ENCODE measurements around the gene CLVS2. TPM values are rescaled to one million over a fixed set of nuclear protein-coding genes. Genes with fewer than 3 reads are reported as not detected.

CLVS2 gene
- total RNA-seq, 3 donors from 2014 or later = not detected

GRCh38 chr6:123053602-123054225, 57.7 kb downstream of the CLVS2 start:
- DNase-seq (no peak), ATAC-seq (no peak)
- no peak overlapping the region for H3K4me3 Mint-ChIP-seq
- H3K9me3 Mint-ChIP-seq = peaks cover 3% of the 10 kb centered on the region
- no peaks in the 10 kb centered on the region for H3K4me1 Mint-ChIP-seq (ENCODE audit: low read depth)
- H3K36me3 Mint-ChIP-seq (ENCODE audit: insufficient read depth) = no peaks in the 10 kb centered on the region
- H3K27me3 Mint-ChIP-seq (ENCODE audit: low read depth) = no peaks in the 10 kb centered on the region

DNA sequence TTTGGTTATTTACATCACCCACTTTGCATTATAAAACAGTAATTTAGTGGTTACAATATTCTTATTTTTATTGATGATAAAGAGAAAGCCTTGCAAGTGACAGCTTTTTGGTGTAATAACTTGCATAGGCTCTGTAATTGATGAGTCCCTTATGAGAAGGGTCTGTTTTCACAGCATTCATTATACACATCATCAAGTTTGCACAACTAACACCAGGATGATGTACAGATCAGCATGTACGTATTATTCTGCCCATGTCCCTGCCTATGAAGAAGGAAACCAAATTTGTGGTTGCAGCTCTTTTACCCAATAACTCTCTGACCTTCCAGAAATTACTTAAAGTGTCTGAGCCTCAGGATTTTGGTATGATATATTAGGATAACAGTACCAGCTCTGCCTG, 59.2 kb downstream of the CLVS2 start:
- Mint-ChIP-seq H3K27me3 (ENCODE audit: low read depth) (no peaks in the 10 kb centered on the region), H3K9me3 (peaks cover 7% of the 10 kb centered on the region), H3K36me3 (ENCODE audit: insufficient read depth) (no peaks in the 10 kb centered on the region), H3K4me3 (no peak overlapping the region), H3K4me1 (ENCODE audit: low read depth) (no peaks in the 10 kb centered on the region)
- DNase-seq = no peak
- ATAC-seq = no peak

DNA sequence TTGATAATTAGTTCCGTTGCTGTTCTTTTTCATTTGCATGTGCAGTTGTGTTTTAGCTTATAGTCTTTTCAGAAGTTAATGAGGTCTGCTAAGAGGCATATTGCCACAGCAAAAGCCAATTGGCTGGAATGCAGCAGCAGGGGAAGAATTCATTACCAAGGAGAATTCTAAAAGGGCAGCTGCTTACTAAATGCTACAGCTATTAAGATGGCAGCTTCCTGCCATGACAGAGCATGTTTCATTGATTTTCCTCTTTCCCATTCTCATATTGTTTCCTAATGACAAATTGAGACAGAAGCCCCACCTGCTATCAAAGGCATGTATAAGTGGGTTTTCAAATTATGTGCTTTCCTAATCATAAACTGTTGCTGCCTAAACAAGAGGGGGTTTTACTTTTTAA, 66.6 kb downstream of the CLVS2 start:
- ATAC-seq = no peak
- Mint-ChIP-seq H3K9me3 (peaks cover 4% of the 10 kb centered on the region), H3K4me3 (no peak overlapping the region), H3K36me3 (ENCODE audit: insufficient read depth) (no peaks in the 10 kb centered on the region), H3K27me3 (ENCODE audit: low read depth) (no peaks in the 10 kb centered on the region), H3K4me1 (ENCODE audit: low read depth) (no peaks in the 10 kb centered on the region)
- DNase-seq = no peak

DNA sequence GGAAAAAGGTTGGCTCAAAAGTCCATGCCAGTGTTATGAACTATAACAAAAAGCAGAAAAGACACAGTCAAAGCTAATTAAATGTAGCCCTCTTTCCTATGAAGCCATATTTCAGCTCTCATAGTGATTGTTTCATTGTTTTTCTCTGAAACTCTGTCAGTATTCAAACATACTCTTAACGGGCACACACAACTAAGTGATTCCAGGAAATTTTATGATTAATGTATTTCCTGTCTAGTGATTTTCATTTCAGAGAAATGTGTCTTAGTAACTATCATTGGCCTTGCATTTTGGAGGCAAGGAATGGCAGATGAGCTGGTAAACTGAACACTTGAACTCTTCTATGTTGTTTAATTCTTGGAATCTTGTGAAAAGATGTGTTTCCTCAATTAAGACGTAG, 68.0 kb downstream of the CLVS2 start:
- ATAC-seq = no peak
- no peak overlapping the region for H3K4me3 Mint-ChIP-seq
- H3K9me3 Mint-ChIP-seq = peaks cover 2% of the 10 kb centered on the region
- no peaks in the 10 kb centered on the region for H3K4me1 Mint-ChIP-seq (ENCODE audit: low read depth)
- DNase-seq = no peak
- H3K36me3 Mint-ChIP-seq (ENCODE audit: insufficient read depth) = no peaks in the 10 kb centered on the region
- H3K27me3 Mint-ChIP-seq (ENCODE audit: low read depth) = no peaks in the 10 kb centered on the region

DNA sequence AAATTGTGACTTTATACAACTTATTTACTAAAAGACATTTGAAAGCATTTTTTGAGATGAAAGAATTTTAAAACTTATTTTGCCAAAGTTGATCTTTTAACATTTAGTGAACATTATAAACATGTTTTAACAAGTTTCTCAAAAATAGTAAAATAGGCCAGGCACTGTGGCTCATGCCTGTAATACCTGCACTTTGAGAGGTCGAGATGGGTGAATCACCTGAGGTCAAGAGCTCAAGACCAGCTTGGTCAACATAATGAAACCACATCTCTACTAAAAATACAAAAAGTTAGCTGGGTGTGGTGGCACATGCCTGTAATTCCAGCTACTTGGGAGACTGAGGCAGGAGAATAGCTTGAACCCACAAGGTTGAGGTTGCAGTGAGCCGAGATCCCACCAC, 78.6 kb downstream of the CLVS2 start:
- H3K36me3 Mint-ChIP-seq (ENCODE audit: insufficient read depth) = no peaks in the 10 kb centered on the region
- DNase-seq = no peak
- H3K9me3 Mint-ChIP-seq = peaks cover 3% of the 10 kb centered on the region
- H3K4me3 Mint-ChIP-seq = no peak overlapping the region
- ATAC-seq = no peak
- no peaks in the 10 kb centered on the region for H3K27me3 Mint-ChIP-seq (ENCODE audit: low read depth)
- H3K4me1 Mint-ChIP-seq (ENCODE audit: low read depth) = no peaks in the 10 kb centered on the region

- no peaks in the 10 kb centered on the region for H3K4me1 Mint-ChIP-seq (ENCODE audit: low read depth)
- H3K36me3 Mint-ChIP-seq (ENCODE audit: insufficient read depth) = no peaks in the 10 kb centered on the region
- H3K9me3 Mint-ChIP-seq = peaks cover 4% of the 10 kb centered on the region
- H3K27me3 Mint-ChIP-seq (ENCODE audit: low read depth) = no peaks in the 10 kb centered on the region
- no peak for ATAC-seq
- no peak for DNase-seq
- no peak overlapping the region for H3K4me3 Mint-ChIP-seq
Measured at GRCh38 chr6:123085403-123085802, 89.4 kb downstream of the CLVS2 start.

GRCh38 chr6:123089226-123089625, 93.2 kb downstream of the CLVS2 start:
- no peak for ATAC-seq
- H3K4me1 Mint-ChIP-seq (ENCODE audit: low read depth) = no peaks in the 10 kb centered on the region
- DNase-seq = no peak
- no peaks in the 10 kb centered on the region for H3K27me3 Mint-ChIP-seq (ENCODE audit: low read depth)
- no peak overlapping the region for H3K4me3 Mint-ChIP-seq
- peaks cover 4% of the 10 kb centered on the region for H3K9me3 Mint-ChIP-seq
- no peaks in the 10 kb centered on the region for H3K36me3 Mint-ChIP-seq (ENCODE audit: insufficient read depth)

DNA sequence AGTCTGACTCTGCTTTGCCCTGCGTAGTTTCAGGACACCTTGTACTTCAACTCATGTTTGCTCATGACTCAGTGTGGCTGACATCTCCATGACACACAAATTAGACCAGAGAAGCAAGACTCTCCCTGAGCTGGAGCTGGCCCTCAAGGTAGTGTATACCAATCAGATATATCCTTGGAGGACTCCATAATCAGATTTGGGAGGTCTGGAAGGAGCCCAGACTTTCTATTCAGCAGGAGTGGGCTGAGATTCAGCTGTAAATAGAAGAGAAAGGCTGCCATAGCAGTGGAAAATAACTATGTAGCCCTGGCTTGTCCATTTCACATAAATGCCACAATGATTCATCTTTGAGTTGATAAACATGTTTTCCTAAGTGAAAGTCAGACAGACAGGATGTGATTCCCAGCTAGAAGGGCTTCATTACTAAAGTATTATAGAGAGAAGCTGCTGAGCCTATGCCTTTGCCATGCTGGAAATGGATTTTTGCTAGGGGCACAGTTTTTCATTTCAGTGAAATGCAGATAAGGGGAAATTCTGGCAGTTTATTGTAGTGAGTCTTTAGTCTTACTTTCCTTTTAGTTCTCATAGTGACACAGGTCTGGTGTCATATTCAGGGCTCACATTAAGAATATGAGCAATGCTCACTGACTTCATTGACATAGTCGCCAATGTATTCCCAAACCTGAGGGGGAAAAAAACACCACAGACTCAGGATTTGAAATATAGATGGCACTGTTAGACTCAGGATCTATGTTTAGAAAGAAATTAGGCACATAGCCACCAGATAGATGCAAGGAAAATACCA, 95.3 kb downstream of the CLVS2 start:
- H3K4me3 Mint-ChIP-seq = no peak overlapping the region
- no peaks in the 10 kb centered on the region for H3K9me3 Mint-ChIP-seq
- DNase-seq (no peak), ATAC-seq (no peak)
- H3K4me1 Mint-ChIP-seq (ENCODE audit: low read depth) = no peaks in the 10 kb centered on the region
- no peaks in the 10 kb centered on the region for H3K27me3 Mint-ChIP-seq (ENCODE audit: low read depth)
- no peaks in the 10 kb centered on the region for H3K36me3 Mint-ChIP-seq (ENCODE audit: insufficient read depth)

GRCh38 chr6:123091896-123092271, 95.8 kb downstream of the CLVS2 start:
- Mint-ChIP-seq H3K4me3 (no peak overlapping the region), H3K9me3 (no peaks in the 10 kb centered on the region), H3K36me3 (ENCODE audit: insufficient read depth) (no peaks in the 10 kb centered on the region), H3K4me1 (ENCODE audit: low read depth) (no peaks in the 10 kb centered on the region), H3K27me3 (ENCODE audit: low read depth) (no peaks in the 10 kb centered on the region)
- DNase-seq (no peak), ATAC-seq (no peak)

- ATAC-seq = no peak
- Mint-ChIP-seq H3K9me3 (no peaks in the 10 kb centered on the region), H3K4me1 (ENCODE audit: low read depth) (no peaks in the 10 kb centered on the region), H3K4me3 (no peak overlapping the region), H3K27me3 (ENCODE audit: low read depth) (no peaks in the 10 kb centered on the region), H3K36me3 (ENCODE audit: insufficient read depth) (no peaks in the 10 kb centered on the region)
- DNase-seq = no peak
Measured at GRCh38 chr6:123094795-123095194, 98.8 kb downstream of the CLVS2 start.

DNA sequence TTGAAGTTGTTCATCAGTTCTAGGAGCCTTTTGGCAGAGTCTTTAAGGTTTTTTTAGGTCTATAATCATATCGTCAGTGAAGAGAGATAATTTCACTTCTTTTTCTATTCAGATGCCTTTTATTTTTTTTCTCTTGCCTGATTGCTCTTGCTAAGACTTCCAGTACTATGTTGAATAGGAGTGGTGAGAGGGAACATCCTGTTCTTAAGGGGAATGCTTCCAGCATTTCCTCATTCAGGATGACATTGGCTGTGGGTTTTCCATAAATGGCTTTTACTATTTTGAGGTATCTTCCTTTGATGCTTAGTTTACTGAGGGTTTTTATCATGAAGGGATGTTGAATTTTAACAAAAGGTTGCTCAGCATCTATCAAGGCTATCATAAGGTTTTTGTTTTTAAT, 109.5 kb downstream of the CLVS2 start:
- DNase-seq (no peak), ATAC-seq (no peak)
- Mint-ChIP-seq H3K36me3 (ENCODE audit: insufficient read depth) (no peaks in the 10 kb centered on the region), H3K27me3 (ENCODE audit: low read depth) (no peaks in the 10 kb centered on the region), H3K9me3 (peaks cover 6% of the 10 kb centered on the region), H3K4me3 (no peak overlapping the region), H3K4me1 (ENCODE audit: low read depth) (no peaks in the 10 kb centered on the region)

GRCh38 chr6:123116370-123116769, 120.3 kb downstream of the CLVS2 start:
- no peaks in the 10 kb centered on the region for H3K27me3 Mint-ChIP-seq (ENCODE audit: low read depth)
- DNase-seq = no peak
- no peaks in the 10 kb centered on the region for H3K9me3 Mint-ChIP-seq
- ATAC-seq = no peak
- no peaks in the 10 kb centered on the region for H3K36me3 Mint-ChIP-seq (ENCODE audit: insufficient read depth)
- H3K4me1 Mint-ChIP-seq (ENCODE audit: low read depth) = no peaks in the 10 kb centered on the region
- no peak overlapping the region for H3K4me3 Mint-ChIP-seq

GRCh38 chr6:123117145-123117908, 121.3 kb downstream of the CLVS2 start:
- no peak for ATAC-seq
- Mint-ChIP-seq H3K27me3 (ENCODE audit: low read depth) (no peaks in the 10 kb centered on the region), H3K4me3 (no peak overlapping the region)

DNA sequence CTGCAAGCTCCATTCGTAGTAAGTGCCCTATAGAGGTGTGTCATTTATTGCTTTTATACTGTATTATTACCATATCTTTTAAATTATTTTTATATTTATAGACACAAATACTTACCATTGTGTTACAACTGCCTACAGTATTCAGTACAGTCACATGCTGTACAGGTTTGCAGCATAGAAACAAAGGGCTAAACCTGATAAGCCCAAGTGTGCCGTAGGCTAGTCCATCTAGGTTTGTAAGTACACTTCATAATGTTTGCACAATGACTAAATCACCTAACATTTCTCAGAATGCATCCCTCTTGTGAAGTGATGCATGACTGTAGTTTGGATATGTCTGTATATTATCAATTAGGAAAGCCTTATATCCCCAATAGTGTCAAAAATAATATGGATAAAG, 122.8 kb downstream of the CLVS2 start:
- ATAC-seq = no peak
- DNase-seq = no peak
- Mint-ChIP-seq H3K36me3 (ENCODE audit: insufficient read depth) (no peaks in the 10 kb centered on the region), H3K4me1 (ENCODE audit: low read depth) (no peaks in the 10 kb centered on the region), H3K9me3 (no peaks in the 10 kb centered on the region), H3K4me3 (no peak overlapping the region), H3K27me3 (ENCODE audit: low read depth) (no peaks in the 10 kb centered on the region)

More at GRCh38 chr6:123117145-123117908, 121.3 kb downstream of the CLVS2 start:
- no peak for DNase-seq
- Mint-ChIP-seq H3K36me3 (ENCODE audit: insufficient read depth) (no peaks in the 10 kb centered on the region), H3K4me1 (ENCODE audit: low read depth) (no peaks in the 10 kb centered on the region), H3K9me3 (no peaks in the 10 kb centered on the region)
